ENCODE data around the gene RAE1. TPM values are rescaled to one million over a fixed set of nuclear protein-coding genes. Genes with fewer than 3 reads are reported as not detected.

Gene RAE1
- total RNA-seq, 1 donor from 2014 or later, result 31.8 TPM

DNA sequence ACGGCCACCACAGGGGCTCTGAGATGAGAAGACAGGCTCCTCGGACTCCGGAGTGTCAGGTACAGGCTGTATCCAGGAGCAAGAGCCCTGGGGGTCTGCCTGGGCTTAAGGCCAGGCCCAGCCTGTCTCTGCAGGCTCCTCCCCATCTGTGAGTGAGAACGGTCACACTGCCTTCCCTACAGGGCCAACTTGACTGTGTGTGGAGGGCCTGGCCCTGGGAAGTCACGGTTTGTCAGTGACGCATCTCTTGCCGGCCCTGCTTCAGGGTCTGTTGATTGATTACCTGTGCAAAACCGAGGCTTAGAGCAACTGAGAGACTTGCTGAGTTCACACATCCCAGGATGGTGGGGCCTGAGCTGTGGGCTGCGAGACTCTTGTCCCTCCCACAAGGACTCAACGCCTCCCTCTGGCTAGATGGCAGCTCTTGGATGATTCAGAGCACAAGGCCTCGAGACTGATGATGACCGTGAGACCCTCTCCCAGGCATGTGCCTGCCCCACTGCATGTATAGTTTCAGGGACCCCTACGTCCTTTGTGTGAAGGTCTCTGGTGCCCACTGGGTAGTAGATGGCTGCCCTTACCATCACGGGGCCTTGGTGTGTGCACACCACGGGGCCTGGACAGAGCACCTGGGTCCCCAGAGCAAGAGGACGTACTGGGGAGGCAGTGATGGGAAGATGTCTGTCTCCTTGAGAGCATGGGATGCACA, 46.1 kb downstream of the RAE1 start:
- no peak for FAIRE-seq
- no peak for DNase-seq (ENCODE audit: low spot score in 2 of 2)

DNA sequence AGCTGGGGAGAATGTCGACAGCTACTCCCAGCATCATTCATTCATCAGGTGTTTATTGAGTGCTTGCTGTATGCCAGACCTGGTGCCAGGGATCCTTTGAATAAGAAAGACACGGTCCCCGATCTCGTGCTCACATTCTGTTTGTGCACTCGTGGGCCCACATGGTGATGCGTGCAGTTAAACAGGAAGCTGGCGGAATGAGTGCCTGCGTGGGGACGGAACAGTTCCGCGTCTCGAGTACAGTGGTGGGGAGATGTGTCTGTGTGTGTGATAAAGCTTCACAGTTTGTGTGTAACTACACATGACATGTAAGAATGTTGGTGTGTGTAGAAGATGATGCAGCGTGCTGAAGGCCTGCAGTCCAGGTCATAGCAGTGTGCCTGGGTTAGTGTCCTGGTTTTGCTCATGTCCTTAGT, 46.6 kb downstream of the RAE1 start:
- DNase-seq (ENCODE audit: low spot score in 2 of 2) (no peak), FAIRE-seq (no peak)

DNA sequence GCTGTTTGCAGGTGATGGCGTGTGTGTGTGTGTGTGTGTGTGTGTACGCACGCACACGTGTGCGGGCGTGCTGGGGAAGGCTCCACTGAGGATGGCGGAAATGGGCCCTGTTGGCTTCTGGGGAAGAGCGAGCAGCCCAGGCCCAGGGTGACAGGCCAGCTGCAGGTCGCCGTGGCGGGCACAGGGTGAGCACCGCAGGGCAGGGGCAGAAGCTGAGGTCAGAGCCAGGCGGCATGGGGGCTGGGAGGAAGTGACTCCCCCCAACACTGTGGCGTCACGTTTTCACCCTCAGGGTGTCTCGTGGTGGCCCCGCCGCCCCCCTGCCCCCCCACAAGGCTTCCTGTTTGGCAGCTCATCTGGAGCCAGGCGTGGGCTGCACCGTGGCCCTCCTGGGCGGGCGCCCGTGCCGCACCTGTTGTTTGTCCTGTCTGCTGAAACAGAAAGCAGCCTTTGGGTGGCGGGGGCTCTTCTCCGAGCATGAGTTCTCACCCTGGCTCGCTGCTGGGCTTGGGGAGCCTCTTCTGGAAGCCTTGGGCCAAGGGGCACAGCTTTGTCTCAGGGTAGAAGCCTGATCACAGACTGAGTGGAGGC, 47.3 kb downstream of the RAE1 start:
- FAIRE-seq, result no peak
- DNase-seq (ENCODE audit: low spot score in 2 of 2), result no peak

DNA sequence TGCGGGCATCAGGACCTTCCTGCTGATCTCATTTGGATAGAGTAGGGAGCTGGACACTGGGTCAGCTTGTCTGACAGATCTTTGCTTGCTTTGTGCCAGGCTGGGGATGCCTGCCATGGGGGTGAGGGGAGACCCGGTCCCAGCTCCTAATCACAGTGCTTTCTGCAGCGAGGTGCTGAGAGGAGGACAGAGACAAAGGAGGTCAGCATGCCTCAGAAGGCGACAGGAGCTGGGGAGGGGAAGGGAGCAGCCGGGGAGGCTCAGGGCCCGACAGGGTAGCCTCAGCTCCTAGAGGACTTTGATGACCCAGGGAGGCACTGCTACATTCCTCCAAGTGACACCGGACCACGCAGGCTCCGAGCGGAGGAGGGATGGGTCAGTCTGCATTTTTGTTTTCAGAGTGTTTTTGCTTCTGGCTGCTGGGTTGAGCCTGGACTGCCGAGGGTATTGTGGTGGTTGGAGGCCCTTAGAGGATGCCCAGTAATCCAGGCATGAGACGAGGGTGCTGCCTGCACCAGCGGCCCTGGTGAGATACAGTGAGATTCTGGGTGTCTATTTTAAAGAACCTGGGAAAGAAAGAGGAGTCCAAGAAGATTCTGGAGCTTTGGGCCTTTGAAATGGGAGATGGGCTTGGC, 48.0 kb downstream of the RAE1 start:
- DNase-seq (ENCODE audit: low spot score in 2 of 2) (no peak), FAIRE-seq (no peak)

DNA sequence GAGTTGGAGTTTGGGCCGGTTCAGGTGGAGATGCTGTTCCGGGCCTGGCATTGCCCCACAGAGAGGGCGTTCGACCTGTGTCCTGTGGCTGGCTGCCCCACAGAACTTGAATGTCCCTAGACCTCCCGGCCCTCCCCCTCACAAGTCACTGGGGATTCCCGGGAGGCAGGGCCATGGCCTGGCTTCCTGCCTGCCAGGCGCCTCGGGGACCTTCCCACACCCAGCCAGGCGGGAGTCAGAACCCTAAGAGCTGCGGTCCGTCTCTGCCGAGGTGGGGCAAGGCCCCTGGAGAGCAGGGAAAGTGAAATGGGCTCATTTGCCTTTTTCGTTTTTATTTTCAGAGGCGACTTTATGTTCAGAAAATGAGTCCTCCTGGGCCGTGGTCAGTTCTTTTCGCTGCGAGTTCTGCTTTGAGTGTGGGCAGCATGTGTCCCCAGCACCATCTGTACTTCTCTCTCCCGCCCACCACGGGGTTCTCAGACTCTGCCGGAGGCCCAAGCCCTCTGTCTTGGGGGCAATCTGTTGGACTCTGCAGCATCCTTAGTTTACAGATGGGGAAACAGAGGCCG, 48.6 kb downstream of the RAE1 start:
- DNase-seq (ENCODE audit: low spot score in 2 of 2) (peak in 1 of 2 donors; percentile 73), FAIRE-seq (no peak)

DNA sequence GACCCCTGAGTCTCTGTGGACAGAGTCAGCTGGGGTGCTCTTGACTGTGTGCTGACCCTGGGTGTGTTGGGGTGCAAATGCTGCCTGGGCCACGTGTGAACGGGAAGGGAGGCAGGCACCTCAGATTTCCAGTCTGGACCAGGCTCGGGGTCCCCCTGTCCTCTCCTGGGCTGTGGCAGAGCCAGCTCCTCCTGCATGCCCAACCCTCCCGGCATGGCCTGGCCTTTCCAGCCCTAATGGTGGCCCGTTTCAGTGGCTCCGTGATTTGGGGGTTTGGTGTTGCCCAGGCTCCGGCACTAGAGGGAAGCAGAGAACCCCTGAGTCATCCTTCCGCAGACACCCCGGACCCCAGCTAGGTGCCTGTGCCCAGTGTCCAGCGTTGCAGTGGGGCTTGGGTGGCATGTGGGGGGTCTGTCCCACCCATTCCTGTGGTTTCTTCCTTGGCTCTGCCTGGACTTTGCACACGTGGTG, 49.2 kb downstream of the RAE1 start:
- FAIRE-seq, result no peak
- no peak for DNase-seq (ENCODE audit: low spot score in 2 of 2)

DNA sequence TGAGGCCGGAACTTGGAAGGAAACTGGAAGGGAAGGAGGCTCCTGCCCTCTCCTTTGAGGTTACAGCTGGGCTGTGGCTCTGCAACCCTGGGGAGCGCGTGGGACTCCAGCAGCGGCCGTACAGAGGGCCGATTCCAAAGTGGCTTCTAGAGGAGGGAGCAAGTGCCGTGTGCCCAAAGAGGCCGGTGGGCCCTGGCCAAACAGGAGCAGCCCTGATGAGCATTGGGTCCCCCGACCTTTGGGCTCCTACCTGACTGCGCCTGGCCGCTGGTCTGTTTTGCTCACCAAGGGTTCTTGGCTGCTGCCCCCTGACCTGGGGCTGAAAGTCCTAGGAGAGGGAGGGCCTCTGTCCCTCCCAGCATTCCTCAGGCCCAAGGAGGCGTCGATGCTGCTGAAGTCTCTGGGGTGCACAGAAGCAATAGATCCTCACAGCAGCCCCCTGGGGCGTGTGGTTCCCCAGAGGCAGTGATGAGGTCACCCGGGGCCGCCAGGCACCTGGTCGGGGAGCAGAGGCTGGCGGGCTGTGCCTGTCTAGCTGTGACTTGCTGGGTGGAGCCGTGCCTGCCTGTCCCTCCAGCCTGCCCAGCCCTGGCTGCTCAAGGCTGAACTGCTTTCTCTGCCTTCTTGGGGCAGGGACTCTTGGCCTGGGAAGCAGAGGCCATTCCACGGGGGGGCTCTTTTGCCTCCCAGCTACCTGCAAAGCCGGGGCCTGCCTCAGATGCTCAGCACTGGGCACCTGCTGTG, 49.9 kb downstream of the RAE1 start:
- FAIRE-seq, result no peak
- DNase-seq (ENCODE audit: low spot score in 2 of 2), result no peak

DNA sequence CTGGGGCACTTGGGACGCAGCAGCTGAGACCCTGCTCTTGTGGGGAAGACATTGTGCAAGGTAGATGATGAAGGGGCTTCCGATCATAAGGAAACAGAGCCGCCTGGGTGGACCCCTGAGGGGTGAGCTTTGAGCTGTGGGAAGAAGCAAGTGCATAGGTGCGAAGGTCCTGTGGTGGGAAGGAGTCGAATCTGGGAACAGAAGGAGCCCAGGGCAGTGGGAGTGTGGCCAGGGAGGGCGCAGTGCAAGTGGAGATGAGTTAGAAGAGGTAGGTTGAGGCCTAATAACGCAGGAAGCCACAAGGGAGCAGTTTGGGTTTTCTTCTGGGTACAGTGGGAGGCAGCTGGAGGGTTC, 50.5 kb downstream of the RAE1 start:
- DNase-seq (ENCODE audit: low spot score in 2 of 2) (no peak), FAIRE-seq (no peak)

DNA sequence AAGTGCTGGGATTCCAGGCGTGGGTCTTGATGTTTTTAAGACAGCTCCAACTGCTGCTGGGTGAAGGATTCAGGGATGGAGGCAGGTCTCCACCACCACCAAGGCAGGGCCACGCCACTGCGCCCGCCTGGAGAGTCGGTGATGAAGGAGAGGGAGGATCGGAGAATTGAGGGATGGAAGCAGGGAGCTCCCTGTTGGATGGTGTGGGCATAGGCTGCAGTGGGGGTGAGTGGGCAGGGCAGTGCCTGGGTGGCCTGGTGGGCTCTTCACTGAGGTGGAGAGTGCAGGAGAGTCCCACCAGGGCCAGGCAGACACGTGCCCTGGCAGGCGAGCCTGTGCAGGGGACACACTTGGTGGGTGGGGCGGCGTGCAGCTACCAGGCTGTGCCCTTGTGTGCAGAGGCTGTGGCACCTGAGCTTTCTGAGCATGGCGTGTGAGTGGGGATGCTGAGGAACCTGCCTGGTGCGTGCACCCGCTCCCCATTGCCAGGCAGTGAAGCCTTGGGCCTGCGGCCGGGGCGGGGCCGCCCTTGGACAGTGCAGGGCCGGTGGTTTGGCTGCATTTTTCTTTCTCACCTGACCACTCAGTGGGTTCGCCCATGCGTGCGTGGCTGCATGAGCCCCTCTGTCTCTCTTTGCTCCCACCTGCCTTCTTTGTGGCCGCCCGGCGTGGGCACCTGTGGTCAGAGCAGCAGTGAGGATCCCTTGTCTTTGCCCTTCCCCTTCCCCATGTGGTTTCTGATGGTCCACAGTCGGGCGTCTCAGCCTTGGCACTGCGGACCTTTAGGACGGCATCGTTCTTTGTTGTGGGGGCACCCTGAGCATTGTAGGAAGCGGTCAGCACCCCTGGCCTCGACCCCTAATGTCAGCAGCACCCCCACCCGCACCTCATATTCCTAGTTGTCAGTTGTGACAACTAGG, 51.4 kb downstream of the RAE1 start:
- DNase-seq (ENCODE audit: low spot score in 2 of 2), result no peak
- FAIRE-seq, result no peak

DNA sequence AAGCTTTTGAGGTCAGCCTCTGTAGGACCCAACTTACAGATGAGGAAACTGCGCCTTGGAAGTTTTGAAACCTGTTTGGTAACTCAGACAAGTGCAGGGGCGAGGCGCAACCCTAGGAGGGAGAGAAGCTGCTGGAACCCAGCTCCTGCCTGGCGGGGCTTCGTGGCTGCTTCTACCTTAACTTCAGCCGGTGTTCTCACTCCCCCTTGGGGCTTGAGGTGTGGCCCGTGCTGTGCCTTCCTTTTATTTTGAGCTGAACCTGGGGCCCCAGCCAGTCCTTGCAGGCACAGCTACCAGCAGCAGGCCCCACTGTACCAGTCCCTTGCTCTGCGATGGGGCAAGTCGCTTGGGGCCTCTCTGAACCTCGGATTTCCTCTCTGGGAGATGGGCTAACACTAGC, 52.2 kb downstream of the RAE1 start:
- FAIRE-seq (no peak), DNase-seq (ENCODE audit: low spot score in 2 of 2) (no peak)

DNA sequence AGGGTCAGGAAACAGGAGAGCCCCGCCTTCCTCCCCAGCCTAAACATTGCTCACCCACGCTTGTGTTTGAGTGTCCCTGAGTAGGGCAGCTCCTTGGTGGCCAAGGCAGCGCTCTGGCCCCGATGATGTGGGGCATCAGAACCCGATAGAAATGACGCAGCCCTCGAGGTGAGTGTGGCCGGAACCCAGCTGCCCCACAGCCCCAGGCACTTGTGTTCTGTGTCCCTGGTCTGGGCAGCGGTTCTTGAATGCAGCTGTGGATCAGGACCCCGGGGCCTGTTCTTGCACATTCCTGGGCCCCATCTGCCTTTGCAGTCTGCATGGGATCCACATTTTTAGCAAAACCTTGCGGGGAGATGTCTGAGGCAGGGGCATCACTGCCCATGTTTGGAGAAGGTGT, 53.0 kb downstream of the RAE1 start:
- FAIRE-seq, result no peak
- no peak for DNase-seq (ENCODE audit: low spot score in 2 of 2)

DNA sequence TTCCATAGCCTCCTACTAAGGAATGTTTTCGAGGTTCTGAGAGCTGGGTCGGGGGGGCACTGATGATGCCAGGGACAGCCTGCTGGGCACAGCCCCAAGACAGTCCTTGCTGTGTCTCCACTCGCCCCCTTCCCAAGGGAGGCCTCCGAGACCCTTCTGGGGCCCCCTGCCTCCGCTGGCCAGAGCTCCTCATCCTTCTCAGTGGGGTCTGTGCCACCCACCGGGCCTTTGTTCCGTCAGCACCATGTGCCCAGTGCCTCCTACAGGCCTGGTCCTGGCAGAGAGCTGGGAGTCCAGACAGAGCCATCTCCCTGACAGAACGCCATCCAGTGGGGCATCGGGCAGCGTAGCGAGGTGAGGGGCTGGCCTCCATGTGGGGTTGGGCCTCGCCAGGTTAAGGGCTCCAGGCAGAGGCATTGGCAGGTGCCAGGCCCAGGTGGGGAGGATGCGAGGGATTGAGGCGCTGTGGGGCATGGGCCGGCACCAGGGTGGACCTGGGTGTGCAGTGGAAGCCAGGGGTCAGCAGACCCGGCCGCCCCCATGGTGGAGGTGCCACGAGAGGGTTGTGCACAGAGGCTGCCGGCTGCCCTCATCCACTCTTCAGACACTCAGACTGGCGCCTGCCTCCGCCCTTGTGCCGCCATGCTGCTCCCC, 53.5 kb downstream of the RAE1 start:
- FAIRE-seq (no peak), DNase-seq (ENCODE audit: low spot score in 2 of 2) (no peak)

DNA sequence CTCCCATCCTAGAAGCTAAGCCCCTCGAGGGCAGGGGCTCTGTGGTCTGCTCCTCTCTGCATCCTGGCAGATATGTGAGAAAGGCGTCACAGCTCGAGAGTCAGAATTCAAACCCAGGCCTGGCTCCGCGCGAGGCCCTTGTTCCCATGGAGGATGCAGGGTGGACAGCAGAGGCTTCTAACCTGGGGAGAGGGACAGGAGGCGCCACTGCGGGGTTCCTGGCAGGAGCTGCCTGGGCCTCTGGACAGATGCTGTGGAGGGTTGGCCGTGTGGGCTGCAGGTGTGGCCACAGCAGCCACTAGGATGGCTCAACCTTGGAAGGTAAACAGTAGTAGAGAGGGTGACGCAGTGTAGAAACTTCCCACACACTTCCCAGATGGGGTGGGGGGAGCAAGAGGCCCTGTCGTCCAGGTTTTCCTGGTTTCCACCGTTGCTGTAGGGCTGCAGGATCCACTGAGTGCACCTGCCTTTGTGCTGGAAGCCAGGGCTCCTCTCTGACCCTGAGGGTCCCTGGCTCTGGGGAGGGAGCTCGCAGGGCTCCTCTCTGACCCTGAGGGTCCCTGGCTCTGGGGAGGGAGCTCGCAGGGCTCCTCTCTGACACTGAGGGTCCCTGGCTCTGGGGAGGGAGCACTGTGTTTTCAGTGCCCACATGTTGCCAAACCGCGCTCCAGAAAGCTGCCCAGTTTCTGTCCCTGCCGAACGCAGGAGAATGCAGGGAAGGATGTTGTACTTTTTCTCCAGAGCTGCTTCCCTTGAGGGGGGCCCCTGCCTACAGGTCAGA, 54.4 kb downstream of the RAE1 start:
- DNase-seq (ENCODE audit: low spot score in 2 of 2) (no peak), FAIRE-seq (no peak)

DNA sequence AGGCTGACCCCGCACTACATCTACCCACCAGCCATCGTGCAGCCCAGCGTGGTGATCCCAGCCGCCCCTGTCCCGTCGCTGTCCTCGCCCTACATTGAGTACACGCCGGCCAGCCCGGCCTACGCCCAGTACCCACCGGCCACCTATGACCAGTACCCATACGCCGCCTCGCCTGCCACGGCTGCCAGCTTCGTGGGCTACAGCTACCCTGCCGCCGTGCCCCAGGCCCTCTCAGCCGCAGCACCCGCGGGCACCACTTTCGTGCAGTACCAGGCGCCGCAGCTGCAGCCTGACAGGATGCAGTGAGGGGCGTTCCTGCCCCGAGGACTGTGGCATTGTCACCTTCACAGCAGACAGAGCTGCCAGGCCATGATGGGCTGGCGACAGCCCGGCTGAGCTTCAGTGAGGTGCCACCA, 56.5 kb downstream of the RAE1 start:
- DNase-seq (ENCODE audit: low spot score in 2 of 2), result no peak
- FAIRE-seq, result no peak

DNA sequence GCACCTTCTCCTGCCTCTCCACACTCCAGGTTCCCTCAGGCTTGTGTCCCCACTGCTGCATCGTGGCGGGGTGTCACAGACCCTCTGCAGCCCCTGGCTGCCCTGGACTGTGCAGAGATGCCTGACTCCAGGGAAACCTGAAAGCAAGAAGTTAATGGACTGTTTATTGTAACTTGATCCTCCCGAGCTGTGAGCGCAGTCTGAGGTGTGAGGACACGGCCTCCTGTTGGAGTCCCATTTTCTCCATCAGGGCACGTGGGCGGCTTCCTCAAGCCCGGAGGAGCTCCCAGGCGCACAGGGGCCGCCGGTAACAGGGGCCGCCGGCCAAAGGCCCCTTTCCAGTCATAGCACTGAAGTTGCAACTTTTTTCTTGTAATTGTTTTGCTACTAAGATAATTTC, 57.1 kb downstream of the RAE1 start:
- no peak for FAIRE-seq
- DNase-seq (ENCODE audit: low spot score in 2 of 2), result no peak

DNA sequence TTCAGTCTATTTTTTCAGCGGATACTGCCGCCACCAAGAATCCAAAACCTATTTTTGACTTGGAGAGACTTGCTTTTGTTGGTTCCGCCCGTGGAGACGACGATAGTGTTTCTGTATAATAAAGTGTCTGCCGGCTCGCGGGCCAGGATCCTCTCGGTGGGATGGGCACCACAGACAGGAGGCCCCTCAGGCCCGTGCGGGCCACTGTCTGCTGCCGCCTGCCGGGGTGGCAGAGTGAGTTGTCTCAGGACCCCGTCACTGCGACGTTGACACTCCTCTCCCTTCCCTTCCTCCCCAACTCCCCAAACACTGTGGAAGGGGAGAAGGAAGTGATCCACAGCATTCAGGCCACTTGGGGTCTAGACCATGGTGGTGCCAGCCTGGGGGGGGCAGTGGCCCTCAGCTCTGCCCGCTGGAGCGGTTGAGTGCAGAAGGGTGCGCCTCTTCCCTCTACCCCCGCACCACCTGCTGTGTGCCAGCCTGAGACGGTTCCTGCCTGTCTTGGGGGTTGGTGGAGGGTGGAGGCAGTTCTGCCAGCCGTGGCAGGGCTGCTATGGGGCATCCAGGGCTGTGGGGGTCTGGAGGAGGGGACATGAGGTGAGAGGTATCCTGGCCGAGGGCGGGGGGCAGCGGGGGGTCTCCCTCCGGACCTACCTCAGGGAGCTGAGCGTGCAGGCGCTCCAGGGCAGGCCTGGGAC, 57.6 kb downstream of the RAE1 start:
- no peak for FAIRE-seq
- no peak for DNase-seq (ENCODE audit: low spot score in 2 of 2)

DNA sequence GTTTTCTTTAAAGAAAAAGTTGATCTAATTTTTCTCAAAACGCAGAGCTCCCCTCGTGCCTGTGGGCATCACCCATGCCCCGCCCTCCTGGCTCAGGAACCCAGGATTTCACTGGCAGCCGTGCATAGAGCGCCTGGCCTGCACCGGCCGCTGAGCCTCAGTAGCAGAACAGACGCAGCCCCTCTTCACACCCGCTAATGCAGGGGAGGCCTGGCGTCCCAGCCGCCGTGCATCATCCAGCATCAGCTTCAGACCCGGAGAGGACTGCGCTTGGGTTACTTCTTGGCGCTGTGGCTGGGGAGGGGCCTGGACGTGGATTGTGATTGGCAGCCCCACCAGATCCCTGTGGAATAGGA, 58.2 kb downstream of the RAE1 start:
- DNase-seq (ENCODE audit: low spot score in 2 of 2), result no peak
- no peak for FAIRE-seq

Data from frontal cortex (tissue), 4 donors.